Measurements from ENCODE around the gene EMC10.

The EMC10 gene

GRCh38 chr19:50475101-50475568, 1.2 kb upstream of the EMC10 start:
- DNase-seq (ENCODE audit: low read depth): no peak
- H3K4me3 ChIP-seq (ENCODE audit: low read depth, low read length): no peak overlapping the region

- no peak for DNase-seq (ENCODE audit: low read depth)
- H3K4me3 ChIP-seq (ENCODE audit: low read depth, low read length): peak overlapping the region; percentile 93
Measured at GRCh38 chr19:50475736-50476223, 527 bp upstream of the EMC10 start.

- no peak for DNase-seq (ENCODE audit: low read depth)
- H3K4me3 ChIP-seq (ENCODE audit: low read depth, low read length): peak overlapping the region; percentile 93
Measured at GRCh38 chr19:50476907-50477238, 566 bp downstream of the EMC10 start.

GRCh38 chr19:50477751-50478515, 1.6 kb downstream of the EMC10 start:
- H3K4me3 ChIP-seq (ENCODE audit: low read depth, low read length): no peak overlapping the region

GRCh38 chr19:50478901-50479715, 2.8 kb downstream of the EMC10 start:
- H3K4me3 ChIP-seq (ENCODE audit: low read depth, low read length): no peak overlapping the region
- DNase-seq (ENCODE audit: low read depth): no peak

More at GRCh38 chr19:50477751-50478515, 1.6 kb downstream of the EMC10 start:
- no peak for DNase-seq (ENCODE audit: low read depth)

- no peak overlapping the region for H3K4me3 ChIP-seq (ENCODE audit: low read depth, low read length)
- no peak for DNase-seq (ENCODE audit: low read depth)
Measured at GRCh38 chr19:50479761-50480251, 3.5 kb downstream of the EMC10 start.

- H3K4me3 ChIP-seq (ENCODE audit: low read depth, low read length): no peak overlapping the region
Measured at GRCh38 chr19:50480281-50481111, 4.2 kb downstream of the EMC10 start.

GRCh38 chr19:50481351-50482149, 5.2 kb downstream of the EMC10 start:
- no peak for DNase-seq (ENCODE audit: low read depth)
- H3K4me3 ChIP-seq (ENCODE audit: low read depth, low read length): no peak overlapping the region

More at GRCh38 chr19:50480281-50481111, 4.2 kb downstream of the EMC10 start:
- no peak for DNase-seq (ENCODE audit: low read depth)

- no peak for DNase-seq (ENCODE audit: low read depth)
- no peak overlapping the region for H3K4me3 ChIP-seq (ENCODE audit: low read depth, low read length)
Measured at GRCh38 chr19:50482271-50482855, 6.1 kb downstream of the EMC10 start.

- no peak overlapping the region for H3K4me3 ChIP-seq (ENCODE audit: low read depth, low read length)
- no peak for DNase-seq (ENCODE audit: low read depth)
Measured at GRCh38 chr19:50482916-50483315, 6.6 kb downstream of the EMC10 start.

- H3K4me3 ChIP-seq (ENCODE audit: low read depth, low read length): no peak overlapping the region
- no peak for DNase-seq (ENCODE audit: low read depth)
Measured at GRCh38 chr19:50485284-50485955, 9.1 kb downstream of the EMC10 start.

GRCh38 chr19:50486823-50487515, 10.7 kb downstream of the EMC10 start:
- no peak for DNase-seq (ENCODE audit: low read depth)
- no peak overlapping the region for H3K4me3 ChIP-seq (ENCODE audit: low read depth, low read length)

GRCh38 chr19:50488389-50489194, 12.3 kb downstream of the EMC10 start:
- DNase-seq (ENCODE audit: low read depth): no peak
- H3K4me3 ChIP-seq (ENCODE audit: low read depth, low read length): no peak overlapping the region

GRCh38 chr19:50489461-50490011, 13.2 kb downstream of the EMC10 start:
- no peak overlapping the region for H3K4me3 ChIP-seq (ENCODE audit: low read depth, low read length)
- DNase-seq (ENCODE audit: low read depth): no peak

GRCh38 chr19:50490411-50490811, 14.1 kb downstream of the EMC10 start:
- no peak for DNase-seq (ENCODE audit: low read depth)
- H3K4me3 ChIP-seq (ENCODE audit: low read depth, low read length): no peak overlapping the region

GRCh38 chr19:50490991-50491472, 14.7 kb downstream of the EMC10 start:
- DNase-seq (ENCODE audit: low read depth): no peak
- H3K4me3 ChIP-seq (ENCODE audit: low read depth, low read length): no peak overlapping the region

All from skeletal muscle cell (primary cell).